Muscle of arm (tissue), 12 donors: ENCODE measurements around the gene CRAT. TPM values are rescaled to one million over a fixed set of nuclear protein-coding genes. Genes with fewer than 3 reads are reported as not detected.
"Not testable (repeated sequence)": the region's sequence is repeated elsewhere in the genome, so short reads cannot be mapped to it uniquely, and the experiment has no call there.

Experiments
- DNase-seq: peaks from one replicate; pipeline ENCODE4 v3.0.0-alpha.2; 2013
- polyA plus RNA-seq, 12 donors: library from polyadenylated mRNA; unstranded; fragments of 120-200 nt; gene quantifications; one replicate each; pipeline ENCODE4 v1.2.1, GENCODE V29; 2013; ENCODE audit not compliant: insufficient read length in 12 of 12

The CRAT gene
- polyA plus RNA-seq, 12 donors, result 28.9 to 57.4 (median 39.2) TPM; not detected in 1

DNA sequence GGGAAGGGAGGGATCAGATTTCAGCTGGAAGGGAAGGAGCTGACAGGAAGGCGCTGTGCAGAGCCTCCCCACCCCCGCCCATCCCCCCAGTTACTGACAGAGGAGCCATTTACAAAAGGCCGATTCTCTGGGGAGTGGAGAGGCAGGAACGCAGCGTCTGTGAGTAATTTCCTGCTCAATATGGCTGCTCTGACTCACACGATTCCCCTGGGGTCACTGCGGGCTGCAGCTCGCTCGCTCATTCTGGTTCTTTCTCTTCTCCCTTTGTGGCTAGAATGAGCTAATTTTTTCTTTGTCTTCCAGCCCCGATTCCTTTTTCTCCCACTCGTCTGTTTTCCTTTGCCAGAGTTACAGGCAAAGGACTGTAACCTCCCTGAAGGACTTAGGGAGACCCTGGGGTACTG is 29.4 kb upstream of the CRAT start:
- DNase-seq, result peak; percentile 100

DNA sequence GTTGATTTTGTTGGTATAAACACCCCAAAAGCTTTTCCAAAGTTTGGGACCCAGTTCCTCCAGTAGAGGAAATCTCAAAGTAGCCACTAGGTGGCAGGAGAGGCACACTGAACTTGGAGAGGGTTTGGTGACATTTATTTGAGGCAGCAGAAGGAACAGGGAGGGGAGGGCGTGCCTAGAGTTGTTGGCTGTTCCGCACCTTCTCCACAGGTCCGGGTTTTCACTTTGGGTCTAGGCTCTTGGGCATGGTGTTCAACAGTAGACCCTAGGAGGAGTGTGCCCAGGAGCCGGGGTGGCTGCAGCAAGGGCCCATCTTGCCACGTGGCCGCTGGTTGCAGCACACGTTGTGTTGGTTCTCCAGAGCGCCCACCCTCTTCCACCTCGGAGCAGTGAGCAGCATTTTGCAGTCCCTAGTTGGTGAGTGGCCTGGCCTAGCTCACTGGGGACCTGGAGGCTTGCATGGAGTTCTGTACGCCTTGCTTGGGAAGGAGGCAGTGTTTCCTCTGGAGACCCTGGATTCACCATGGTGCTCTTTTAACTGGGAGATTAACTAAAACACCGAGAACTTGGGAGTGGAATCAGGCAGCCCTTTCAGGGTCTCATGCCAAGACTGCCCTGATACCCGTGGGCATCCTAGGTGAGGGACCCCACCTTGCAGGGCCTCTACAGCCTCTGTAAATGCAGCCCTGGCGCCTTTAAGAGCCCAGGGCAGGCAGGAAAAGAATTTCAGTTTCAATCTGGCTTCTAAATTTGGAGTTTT is 28.8 kb upstream of the CRAT start:
- DNase-seq, result peak; percentile 94

DNA sequence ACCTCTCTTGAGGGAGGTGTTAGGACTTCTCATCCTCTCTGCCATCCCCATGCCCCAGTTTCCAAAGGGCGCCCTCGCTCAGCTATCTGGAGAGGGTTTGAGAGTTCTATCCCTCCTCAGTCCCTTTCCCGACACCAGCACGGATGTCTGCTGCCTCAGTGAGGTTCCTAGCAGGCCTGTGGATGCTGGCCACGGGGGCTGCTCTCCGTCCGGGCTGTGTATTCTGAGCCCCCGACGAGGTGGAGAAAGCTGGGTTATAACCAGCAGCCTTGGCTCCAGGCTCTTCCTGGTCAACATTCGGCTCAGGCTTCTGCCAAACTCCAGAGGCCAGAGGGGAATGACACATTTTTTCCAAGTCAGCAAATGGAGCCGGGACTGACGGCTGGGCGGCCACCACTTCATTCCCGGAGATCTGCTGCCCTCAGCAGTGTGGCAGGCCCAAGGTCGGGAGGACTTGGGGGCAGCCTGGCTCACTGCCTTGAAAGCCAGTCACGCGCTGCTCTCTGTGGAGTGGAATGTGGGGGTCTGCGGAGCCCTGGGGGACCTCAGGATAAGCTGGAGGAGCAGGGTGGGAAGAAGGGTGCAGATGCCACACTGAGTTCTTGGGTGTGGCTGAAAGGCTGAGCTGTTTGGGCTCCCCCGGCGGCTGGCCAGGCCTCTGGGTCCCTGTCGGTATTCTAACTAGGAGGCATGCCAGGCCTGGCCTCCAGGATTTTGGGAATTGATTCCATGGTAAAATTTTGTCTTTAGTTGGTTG is 28.1 kb upstream of the CRAT start:
- DNase-seq, result peak; percentile 63

DNA sequence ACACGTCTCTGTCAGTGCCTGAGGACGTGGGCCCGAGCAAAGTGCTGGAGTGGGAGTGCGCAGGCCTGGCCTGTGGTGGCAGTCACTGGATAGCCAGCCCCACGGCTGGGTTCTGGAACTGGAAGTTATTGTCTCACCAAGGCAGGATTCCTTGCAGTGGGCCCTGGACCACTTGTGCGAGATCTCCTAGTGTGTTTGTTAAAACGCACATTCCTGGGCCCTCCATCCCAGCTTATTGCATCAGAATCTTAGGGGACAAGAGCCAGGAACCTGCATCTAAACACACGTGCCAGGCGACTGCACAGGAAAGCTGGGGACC is 27.5 kb upstream of the CRAT start:
- no peak for DNase-seq

DNA sequence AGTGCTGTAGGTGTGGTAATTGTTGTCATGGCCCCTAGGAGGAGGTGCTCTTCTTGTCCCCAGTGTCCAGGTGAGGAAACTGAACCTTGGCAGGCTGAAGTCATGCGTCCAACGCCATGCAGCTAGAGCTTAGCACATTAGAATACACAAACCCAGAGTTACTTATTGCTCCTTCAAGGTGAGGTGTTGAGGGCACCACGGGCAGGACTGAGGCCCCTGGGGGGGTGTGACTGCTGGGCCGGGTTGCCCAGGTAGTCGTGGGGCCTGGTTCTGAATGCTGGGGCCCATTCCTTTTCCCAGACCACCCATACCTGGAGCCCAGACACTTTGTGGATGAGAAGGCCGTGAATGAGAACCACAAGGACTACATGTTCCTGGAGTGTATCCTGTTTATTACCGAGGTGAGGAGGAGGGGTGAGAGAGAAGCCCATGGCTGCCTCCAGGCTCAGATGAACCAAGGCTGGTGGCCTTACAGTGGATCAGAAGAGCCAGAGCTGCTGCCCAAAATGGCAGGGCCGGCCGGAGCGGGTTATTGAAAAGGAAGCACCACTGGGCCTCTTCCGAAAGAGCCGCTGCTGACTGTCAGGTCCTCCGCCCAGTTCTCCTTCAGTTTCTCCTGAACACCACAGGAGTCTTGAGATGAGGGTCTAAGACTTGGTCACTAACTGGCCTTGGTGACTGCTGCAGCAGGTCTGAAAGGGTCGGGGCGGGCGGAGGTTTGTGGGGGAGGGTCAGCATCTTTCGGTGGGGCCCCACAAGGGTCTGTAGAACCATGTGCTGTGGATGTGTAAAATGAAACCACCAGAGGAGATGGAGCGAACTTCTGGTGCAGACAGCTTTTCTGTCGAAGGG is 26.9 kb upstream of the CRAT start:
- no peak for DNase-seq

DNA sequence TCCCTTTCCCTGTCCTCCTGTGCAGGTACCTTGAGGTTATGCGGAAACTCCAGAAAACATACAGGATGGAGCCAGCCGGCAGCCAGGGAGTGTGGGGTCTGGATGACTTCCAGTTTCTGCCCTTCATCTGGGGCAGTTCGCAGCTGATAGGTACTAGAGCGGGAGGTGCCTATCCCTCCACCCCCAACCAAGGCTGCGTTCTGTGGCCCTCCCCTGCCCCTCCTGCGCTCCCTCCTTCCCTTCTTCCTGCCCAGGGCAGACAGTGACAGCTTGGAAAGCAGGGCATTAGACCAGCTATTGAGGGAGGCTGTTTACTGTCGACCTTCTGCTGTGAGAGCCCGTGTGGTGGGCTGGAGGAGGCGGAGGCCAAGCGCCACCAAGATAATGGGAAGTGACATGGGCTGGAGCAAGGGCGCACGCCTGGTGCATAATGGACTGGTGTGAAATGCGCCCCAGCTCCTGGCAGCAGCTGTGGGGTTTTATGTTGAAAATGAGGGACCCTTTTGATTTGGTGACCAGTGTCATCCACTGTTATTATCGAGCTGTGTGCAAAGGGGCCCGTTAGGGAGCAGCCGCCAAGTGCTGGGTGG is 25.9 kb upstream of the CRAT start:
- DNase-seq, result no peak

DNA sequence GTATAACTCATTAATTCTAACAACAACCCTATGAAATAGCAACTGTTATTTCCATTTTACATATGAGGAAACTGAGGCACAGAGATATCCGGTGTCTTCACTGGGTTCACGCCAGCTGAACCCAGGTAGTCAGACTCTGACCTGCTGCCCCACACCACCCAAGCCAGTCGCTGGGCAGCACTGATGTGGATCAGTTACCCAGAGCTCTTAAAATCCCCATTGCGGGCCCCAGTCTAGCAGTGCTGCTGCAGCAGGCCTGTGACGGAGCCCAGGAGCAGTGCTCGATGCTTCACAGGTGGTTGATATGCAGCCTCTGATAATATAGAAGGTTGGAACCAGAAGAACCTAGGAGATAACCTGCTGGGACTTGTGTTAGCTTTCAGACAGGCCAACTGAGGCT is 24.9 kb upstream of the CRAT start:
- no peak for DNase-seq

DNA sequence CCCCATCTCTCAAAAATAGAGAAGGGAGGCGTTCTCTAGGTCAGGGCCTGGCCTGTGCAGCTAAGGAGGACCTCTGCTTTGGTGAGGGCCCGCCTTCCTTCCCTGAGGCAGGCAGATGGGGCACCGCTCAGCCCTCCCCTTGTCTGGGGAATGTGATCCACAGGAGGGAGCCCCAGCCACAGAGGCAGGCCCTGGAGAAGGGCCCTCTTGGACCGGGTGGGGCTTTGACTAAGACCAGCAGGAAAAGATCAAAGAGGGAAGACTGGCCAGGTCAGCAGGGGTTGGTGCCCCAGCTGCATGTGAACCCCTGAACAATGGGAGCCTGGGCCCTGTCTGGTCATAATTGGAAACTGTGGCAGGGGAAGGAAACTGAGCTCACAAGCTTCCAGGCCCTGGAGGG is 22.5 kb upstream of the CRAT start:
- DNase-seq, result no peak

DNA sequence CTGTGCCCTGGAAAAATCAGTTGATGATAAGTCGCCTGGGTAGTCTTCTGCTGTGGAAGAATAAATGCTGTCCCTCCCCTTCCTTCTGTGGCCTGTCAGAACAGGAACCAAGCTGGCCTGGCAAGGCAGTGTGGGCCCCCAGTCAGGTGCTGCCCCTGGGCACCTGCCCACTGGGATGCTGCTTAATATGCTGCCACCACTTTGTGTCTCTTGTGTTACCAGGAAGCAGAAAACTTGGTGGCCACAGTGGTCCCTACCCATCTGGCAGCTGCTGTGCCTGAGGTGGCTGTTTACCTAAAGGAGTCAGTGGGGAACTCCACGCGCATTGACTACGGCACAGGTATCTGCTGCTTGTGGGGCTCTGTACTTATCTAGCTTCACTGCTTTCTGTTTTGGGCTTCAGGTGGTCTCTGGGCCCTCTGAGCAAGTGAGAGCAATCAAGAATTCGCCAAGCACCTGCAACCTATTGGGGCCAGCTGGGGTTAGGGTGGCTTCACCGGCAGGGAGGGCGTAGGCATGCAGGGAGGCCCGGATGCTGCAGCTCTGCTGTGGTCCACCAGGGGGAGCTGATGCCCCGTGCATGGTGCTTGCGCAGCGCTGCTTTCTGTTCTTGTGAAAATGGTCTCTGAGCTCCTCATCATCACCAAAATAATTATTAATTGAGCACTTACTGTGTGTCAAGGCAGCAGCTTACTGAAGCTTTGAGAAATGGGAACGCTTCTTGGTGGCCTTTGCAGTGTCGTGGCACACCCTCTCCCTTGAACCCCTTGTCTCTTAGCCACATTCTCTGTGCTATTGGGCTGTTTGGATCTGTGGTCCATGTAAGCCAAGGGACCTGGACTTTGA is 20.9 kb upstream of the CRAT start:
- DNase-seq, result peak; percentile 77

DNA sequence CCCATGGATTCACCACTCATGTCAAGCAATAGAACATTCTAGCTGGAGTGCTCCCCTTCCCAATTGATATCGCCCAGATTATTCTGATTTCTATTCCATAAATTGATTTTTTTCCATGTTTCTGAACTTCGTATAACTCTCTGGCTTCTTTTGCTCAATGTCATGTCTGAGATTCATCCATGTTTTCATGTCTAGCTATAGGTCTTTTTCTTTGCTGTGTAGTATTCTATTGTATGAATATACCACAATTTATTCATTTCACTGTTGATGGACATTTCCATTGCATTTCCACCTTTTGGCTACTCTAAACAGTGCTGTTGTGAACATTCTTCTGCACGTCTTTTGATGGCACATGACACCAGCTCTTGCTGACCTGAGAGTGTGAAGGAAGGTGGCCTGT is 20.2 kb upstream of the CRAT start:
- no peak for DNase-seq

DNA sequence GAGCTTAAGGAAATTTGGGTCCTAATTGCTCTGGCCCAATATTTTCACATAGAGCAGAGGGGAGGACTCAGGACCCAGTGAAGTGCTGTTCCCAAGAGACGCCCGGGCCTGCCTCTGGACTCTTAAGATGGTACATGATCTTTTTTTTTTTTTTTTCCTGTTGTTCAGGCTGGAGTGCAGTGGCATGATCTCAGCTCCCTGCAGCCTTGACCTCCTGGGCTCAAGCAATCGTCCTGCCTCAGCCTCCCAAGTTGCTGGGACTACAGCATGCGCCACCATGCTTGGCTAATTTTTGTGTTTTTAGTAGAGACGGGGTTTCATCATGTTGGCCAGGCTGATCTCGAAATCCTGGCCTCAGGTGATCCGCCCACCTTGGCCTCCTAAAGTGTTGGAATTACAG is 19.7 kb upstream of the CRAT start:
- DNase-seq, result not testable (repeated sequence)

DNA sequence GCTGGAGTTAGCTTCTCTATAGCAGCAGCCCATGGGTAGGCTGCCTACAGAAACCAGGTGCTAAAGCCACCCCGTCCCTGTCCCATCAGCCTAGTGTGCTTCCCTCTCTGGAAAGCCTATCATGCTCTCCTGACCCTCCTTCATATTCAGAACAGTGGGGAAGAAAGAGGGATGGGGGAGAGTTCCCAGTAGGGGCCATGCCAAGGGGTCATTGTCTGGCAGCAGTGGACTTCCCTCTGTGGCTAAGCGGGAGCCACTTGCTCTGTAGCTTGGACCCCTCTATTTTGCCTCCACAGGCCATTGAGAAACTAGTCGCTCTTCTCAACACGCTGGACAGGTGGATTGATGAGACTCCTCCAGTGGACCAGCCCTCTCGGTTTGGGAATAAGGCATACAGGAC is 18.1 kb upstream of the CRAT start:
- no peak for DNase-seq

DNA sequence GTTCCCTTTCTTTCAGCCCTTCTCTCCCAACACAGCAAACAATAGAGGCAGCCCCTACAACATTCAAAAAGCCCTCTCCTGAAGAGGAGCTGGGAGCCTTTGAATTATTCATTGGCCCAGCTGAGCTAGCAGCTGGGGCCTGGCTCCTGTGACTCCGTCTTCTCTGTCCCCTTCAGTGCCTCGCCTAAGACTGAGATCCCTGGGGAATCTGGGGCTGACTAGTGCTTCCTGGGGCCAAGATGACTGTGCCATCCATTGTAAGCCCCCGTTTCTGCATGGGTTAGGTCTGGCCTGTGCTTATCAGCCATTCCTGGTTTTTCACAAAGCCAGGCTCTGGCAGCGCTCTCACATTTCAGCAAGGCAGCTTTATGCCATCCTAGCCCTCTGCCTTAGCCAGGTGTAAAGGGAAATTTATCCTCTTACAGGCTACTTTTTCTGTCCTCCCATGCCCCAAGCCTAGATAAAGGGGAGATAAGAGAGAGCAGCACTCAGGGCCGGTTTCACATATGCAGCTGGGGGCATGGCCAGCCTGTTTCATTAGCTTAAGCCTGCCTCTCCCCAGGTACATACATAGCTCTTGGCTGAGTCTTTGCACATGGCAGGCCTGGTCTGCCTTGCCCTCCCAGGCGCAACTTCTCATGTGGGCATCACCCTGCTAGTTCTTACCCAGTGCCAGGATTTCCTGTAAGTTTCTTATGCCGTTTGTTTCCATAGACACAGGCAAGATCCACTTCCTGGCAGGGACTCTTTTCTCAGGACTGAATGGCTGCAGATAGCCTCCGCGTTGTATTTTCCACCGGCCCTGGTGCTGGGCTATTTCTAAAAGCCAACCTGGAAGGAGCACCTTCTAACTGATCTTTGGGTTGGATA is 16.4 kb upstream of the CRAT start:
- no peak for DNase-seq

DNA sequence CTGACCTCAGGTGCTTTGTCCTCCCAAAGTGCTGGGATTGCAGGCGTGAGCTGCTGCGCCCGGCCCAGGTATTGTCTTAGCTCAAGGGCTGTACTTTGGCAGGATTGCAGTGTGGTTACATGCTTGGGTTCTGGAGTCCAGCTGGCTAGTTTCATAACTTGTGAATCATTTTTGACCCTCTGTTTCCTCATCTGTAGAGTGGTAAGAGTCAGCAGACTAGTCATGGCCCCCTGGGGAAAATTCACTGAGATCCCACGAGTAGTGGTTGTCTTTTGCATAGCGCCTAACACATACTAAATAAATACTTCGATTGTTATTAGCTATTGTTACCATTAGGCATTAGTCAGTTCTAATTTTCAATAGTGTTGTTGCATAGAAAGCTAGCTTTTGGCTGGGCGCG is 14.9 kb upstream of the CRAT start:
- no peak for DNase-seq

DNA sequence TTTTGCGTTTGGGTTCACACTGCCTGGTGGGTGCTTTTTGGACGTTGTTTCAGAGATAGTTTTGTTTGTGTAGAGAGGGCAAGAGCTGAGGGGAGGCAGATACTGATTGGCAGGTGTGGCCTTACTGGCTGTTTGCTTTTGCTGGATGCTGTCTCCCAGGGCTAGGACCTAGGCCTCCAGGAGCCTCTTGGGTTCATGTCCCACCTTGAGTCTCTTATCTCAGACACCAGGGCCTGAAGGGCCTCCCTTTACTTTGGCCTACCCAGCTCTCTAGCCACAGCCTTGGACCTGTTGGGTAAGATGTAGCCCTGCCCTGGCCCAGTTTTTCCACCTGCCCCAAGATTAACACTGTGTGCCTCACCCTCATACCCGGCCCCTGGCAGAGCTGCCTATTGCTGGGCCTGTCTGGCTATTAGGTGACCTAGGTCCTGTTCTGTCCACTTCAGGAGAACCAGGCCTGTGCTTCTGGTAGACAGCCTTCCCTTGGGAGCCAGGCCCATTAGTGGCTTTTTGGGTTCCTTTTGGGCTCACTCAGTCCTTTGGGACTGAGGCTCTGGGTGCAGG is 14.0 kb upstream of the CRAT start:
- DNase-seq, result no peak

DNA sequence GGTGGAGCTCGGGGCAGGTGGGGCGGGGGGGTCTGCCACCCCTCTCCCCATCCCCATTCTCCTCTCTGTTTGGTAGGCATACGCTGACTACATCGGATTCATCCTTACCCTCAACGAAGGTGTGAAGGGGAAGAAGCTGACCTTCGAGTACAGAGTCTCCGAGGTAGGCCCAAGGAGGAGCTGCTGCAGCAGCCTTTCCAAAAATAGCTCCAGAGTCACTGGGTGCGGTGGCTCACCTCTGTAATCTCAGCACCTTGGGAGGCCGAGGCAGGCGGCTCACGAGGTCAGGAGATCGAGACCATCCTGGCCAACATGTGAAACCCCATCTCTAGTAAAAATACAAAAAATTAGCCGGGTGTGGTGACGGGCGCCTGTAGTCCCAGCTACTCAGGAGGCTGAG is 12.4 kb upstream of the CRAT start:
- not testable (repeated sequence) for DNase-seq

DNA sequence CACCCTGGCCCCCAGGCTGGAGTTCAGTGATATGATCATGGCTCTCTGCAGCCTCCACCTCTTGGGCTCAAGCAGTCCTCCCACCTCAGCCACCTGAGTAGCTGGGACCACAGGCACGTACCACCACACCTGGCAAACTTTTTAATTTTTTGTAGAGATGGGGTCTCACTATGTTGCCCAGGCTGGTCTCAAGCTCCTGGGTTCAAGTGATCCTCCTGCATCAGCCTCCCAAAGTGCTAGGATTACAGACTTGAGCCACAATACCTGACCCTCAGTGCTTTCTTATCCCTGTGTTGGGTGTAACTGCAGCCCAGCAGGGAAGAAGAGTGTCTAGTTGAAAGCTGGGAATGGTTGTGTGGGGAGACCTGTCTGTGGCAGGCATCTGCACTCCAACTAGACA is 11.5 kb upstream of the CRAT start:
- DNase-seq, result no peak

DNA sequence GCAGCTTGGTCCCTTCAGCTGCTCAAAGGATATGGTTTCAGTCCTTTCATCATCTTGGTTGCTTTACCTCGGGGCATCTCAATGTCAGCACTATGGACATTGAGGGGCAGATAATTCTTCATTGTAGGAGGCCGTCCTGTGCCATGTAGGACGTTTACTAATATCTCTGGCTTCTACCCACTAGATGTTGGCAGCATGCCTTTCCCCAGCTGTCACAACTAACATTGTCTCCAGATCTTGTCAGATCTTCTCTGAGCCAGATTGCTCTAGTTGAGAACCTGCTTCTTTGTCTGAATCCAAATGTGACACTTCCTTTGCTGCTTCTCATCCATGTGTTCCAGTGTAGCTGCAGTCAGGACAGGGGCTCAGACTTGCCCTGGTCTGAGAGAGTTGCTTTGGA is 10.9 kb upstream of the CRAT start:
- DNase-seq, result peak; percentile 40

DNA sequence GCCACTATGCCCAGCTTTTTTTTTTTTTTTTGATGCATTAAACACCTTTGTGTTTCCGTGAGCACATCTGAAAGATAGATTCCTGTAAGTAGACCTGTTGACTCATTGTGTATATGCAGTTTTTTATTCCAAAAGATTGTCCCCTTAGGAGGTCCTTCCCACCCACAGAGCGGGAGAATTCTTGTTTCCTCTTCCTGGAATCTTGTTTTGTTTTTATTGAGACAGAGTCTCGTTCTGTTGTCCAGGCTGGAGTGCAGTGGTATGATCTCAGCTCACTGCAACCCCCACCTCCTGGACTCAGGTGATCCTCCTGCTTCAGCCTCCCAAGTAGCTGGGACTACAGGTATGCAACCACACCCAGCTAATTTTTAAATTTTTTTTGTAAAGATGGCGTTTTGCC is 8.2 kb upstream of the CRAT start:
- DNase-seq, result no peak
